ENCODE measurements around the gene ANK2.

GRCh38 chr4:113042502-113042901, 7.0 kb upstream of the ANK2 start:
- TF ChIP-seq POLR2A (IDR thresholded peaks at IDR 0.05) (no peak), CTCF (IDR thresholded peaks at IDR 0.05) (no peak)

Data from upper lobe of left lung (tissue), 4 donors.